ENCODE results near the gene LAMB3. TPM values are rescaled to one million over a fixed set of nuclear protein-coding genes. Genes with fewer than 3 reads are reported as not detected.

Gene LAMB3
- total RNA-seq, 1 donor from 2014 or later: 2.6 TPM

DNA sequence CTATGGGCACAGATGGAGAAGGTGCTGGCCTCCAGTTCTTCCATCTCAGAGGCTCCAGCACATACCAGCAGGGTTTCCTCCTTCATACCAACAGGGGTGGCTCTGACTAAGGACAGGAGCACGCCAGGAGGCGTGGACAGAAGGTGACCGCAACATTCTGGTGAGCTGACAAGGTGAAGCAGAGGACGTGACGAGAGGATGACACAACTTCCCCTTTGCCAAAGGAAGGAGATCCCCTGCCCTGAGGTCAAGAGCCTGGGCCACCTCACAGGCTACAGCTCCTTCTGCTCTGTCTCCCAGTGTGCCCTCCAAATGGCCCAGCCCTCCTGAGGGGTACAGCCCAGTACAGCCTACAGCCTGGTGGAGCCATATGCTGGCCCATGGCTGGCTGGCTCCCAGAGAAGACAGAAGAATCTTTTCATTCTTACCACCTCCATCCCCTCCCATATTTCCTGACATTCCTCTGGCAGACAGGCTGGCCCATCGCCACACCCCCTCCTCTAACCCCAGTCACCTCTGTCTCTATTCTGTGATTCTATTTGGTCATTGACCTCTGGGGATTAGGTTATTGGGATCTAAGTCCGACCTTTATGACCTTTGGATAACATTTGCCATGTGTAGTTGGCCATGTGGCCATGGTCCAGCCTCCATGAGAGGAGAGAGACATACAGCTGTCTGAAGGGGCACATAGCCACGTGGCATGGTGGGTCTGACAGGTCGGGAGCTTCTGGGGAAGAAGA is 5.1 kb upstream of the LAMB3 start:
- TF ChIP-seq, protein P1, sequence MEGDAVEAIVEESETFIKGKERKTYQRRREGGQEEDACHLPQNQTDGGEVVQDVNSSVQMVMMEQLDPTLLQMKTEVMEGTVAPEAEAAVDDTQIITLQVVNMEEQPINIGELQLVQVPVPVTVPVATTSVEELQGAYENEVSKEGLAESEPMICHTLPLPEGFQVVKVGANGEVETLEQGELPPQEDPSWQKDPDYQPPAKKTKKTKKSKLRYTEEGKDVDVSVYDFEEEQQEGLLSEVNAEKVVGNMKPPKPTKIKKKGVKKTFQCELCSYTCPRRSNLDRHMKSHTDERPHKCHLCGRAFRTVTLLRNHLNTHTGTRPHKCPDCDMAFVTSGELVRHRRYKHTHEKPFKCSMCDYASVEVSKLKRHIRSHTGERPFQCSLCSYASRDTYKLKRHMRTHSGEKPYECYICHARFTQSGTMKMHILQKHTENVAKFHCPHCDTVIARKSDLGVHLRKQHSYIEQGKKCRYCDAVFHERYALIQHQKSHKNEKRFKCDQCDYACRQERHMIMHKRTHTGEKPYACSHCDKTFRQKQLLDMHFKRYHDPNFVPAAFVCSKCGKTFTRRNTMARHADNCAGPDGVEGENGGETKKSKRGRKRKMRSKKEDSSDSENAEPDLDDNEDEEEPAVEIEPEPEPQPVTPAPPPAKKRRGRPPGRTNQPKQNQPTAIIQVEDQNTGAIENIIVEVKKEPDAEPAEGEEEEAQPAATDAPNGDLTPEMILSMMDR (IDR thresholded peaks at IDR 0.05): no peak
- H3K27ac Mint-ChIP-seq (ENCODE audit: unreplicated experiment): no peak overlapping the region
- no peak for DNase-seq (ENCODE audit: extremely low spot score, unreplicated experiment)
- no peak overlapping the region for H3K4me3 Mint-ChIP-seq (ENCODE audit: unreplicated experiment)
- H3K27me3 Mint-ChIP-seq (ENCODE audit: unreplicated experiment): peaks cover 27% of the 10 kb centered on the region
- no peaks in the 10 kb centered on the region for H3K9me3 Mint-ChIP-seq (ENCODE audit: unreplicated experiment)
- H3K36me3 Mint-ChIP-seq (ENCODE audit: unreplicated experiment): no peaks in the 10 kb centered on the region
- peaks cover 17% of the 10 kb centered on the region for H3K4me1 Mint-ChIP-seq (ENCODE audit: unreplicated experiment)

DNA sequence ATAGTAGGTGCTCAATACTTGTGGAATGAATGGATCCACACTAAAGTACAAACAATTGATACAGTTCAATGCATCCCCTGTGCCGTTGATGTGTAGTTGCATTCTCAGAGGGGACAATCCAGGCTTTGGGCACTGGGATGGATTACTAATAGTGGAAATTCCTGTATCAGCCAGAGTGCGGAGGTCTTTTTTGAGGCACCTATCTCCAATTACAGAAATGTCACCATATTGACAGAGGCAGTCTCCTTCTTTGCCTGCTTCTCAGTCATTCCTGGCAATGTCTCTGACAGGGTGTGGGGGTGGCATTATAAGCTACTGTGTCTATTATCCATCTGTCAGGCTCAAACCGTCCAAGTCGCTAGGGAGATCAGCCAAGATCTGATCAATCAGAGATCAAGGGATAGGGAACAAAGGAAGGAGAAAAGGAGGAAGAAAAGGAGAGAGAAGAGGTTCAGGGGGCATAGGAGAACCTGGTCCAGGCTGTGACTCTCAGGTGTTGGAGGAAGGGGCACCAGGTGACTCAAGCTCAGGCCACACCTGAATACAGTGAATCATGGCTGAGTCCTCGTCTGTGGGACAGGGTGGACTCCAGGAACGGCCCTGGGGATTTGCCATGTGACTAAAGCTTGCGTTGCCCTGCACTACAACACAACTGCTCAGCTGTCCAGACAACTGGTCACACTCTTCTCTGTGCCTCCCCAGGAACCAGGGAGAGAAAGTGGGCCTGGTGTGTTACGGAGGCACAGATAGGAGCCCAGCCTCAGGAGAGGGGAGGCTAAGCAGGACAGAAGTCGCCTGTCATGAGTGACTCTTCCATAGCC is 3.4 kb upstream of the LAMB3 start:
- peaks cover 18% of the 10 kb centered on the region for H3K27me3 Mint-ChIP-seq (ENCODE audit: unreplicated experiment)
- H3K9me3 Mint-ChIP-seq (ENCODE audit: unreplicated experiment): no peaks in the 10 kb centered on the region
- H3K4me1 Mint-ChIP-seq (ENCODE audit: unreplicated experiment): peaks cover 32% of the 10 kb centered on the region
- no peak overlapping the region for H3K4me3 Mint-ChIP-seq (ENCODE audit: unreplicated experiment)
- H3K27ac Mint-ChIP-seq (ENCODE audit: unreplicated experiment): no peak overlapping the region
- no peaks in the 10 kb centered on the region for H3K36me3 Mint-ChIP-seq (ENCODE audit: unreplicated experiment)
- TF ChIP-seq, protein P1 (IDR thresholded peaks at IDR 0.05): no peak
- no peak for DNase-seq (ENCODE audit: extremely low spot score, unreplicated experiment)

DNA sequence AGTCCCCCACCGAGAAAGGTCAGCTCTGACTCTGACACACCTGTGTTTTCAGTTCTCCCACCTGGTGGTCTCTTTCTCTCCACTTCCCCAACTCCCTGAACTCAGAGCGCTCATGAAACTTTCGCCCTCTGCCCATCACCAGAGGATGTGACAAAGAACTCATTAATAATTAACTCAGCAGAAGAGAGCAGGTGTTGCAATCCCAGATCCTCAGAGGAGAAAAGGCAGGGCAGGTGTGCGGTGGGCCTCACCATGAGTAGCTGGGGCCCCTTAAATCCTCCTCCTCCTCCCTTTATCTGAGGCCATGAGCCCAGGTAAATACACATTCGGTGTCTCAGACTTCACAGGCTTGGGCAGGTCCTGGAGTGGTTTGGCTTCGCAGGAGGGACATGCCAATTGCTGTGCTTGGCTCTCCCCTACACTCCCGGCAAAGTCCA is 1.7 kb upstream of the LAMB3 start:
- Mint-ChIP-seq H3K27ac (ENCODE audit: unreplicated experiment) (no peak overlapping the region), H3K36me3 (ENCODE audit: unreplicated experiment) (no peaks in the 10 kb centered on the region), H3K4me3 (ENCODE audit: unreplicated experiment) (no peak overlapping the region), H3K4me1 (ENCODE audit: unreplicated experiment) (peaks cover 49% of the 10 kb centered on the region), H3K9me3 (ENCODE audit: unreplicated experiment) (no peaks in the 10 kb centered on the region), H3K27me3 (ENCODE audit: unreplicated experiment) (peaks cover 10% of the 10 kb centered on the region)
- no peak for DNase-seq (ENCODE audit: extremely low spot score, unreplicated experiment)
- TF ChIP-seq, protein P1 (IDR thresholded peaks at IDR 0.05): no peak

DNA sequence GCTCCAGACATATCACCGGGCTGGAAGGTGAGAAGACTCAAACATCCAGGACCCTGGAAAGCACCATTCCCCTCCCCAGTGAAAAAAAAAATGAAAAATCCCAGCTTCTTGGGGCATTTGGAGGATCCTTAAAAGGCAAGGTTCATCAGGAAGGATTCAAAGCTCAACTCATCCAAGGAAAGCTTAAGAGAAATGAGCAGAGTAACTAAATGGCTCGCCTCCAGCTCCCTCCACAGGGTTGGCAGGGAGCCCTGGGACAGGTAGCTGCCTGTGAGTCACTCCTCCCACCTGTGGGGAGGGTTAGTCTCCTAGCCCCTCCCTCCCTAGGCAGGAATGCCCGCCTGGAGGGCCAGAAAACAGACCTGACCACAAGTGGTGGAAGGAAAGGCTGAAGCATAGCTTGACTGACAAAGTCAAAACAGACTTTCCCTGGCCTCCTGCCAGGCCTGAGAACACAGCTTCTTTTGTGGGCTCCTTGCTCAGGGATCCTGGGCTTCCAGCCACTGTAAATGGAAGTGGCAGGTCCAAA is 712 bp upstream of the LAMB3 start:
- Mint-ChIP-seq H3K27me3 (ENCODE audit: unreplicated experiment) (peaks cover 4% of the 10 kb centered on the region), H3K36me3 (ENCODE audit: unreplicated experiment) (no peaks in the 10 kb centered on the region), H3K4me3 (ENCODE audit: unreplicated experiment) (no peak overlapping the region), H3K9me3 (ENCODE audit: unreplicated experiment) (no peaks in the 10 kb centered on the region), H3K27ac (ENCODE audit: unreplicated experiment) (peak overlapping the region; percentile 64), H3K4me1 (ENCODE audit: unreplicated experiment) (peaks cover 58% of the 10 kb centered on the region)
- no peak for DNase-seq (ENCODE audit: extremely low spot score, unreplicated experiment)
- TF ChIP-seq, protein P1 (IDR thresholded peaks at IDR 0.05): no peak

DNA sequence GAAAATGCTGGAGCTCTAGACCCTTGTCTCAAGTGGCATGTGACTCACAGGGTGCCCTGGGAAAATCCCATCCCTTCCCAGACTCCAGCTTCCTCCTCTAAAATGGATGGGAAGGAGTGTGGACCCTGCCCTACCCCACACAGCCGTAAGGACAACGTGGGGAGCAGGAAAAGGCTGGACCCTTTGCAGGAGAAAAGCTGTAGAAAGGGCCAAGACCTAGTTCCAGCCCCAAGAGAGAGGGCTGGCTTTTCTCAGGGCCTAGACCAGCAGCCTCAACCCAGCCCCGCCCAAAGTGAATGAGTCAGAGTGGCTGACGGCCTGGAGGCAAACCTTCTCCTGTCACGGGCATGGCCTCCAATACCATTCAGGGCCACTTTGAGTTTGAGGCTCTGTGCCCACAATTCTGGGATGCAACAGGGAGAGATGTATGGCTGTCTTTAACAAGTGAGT is 1.1 kb downstream of the LAMB3 start:
- no peak overlapping the region for H3K4me3 Mint-ChIP-seq (ENCODE audit: unreplicated experiment)
- peaks cover 70% of the 10 kb centered on the region for H3K4me1 Mint-ChIP-seq (ENCODE audit: unreplicated experiment)
- no peak for DNase-seq (ENCODE audit: extremely low spot score, unreplicated experiment)
- H3K27me3 Mint-ChIP-seq (ENCODE audit: unreplicated experiment): no peaks in the 10 kb centered on the region
- H3K27ac Mint-ChIP-seq (ENCODE audit: unreplicated experiment): peak overlapping the region; percentile 28
- no peaks in the 10 kb centered on the region for H3K36me3 Mint-ChIP-seq (ENCODE audit: unreplicated experiment)
- TF ChIP-seq, protein P1 (IDR thresholded peaks at IDR 0.05): no peak
- H3K9me3 Mint-ChIP-seq (ENCODE audit: unreplicated experiment): no peaks in the 10 kb centered on the region
